ENCODE measurements around the gene C15orf39.

DNA sequence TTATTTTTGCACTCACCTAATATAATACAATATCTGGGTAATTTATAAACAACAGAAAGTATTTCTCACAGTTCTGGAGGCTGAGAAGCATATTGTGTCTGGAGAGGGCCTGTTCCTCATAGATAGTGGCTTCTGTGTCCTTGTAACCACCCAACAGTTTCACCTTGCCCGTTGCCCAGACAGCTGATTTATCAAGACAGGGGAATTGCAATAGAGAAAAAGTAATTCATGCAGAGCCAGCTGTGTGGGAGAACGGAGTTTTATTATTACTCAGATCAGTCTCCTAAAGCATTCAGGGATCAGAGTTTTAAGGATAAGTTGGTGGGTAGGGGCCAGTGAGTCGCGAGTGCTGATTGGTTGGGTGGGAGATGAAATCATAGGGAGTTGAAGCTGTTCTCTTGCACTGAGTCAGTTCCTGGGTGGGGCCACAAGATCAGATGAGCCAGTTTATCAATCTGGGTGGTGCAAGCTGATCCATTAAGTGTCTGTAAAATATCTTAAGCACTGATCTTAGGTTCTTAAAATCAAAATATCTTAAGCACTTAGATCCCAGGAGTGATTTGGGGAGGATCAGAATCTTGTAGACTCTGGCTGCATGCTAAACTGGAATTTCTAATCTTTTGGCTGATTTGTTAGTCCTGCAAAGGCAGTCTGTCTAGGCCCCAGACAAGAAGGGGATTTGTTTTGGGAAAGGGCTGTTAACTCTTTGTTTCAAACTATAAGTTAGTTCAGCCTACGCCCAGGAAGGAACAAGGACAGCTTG lies 33.9 kb upstream of the C15orf39 start:
- TF ChIP-seq, protein P1, sequence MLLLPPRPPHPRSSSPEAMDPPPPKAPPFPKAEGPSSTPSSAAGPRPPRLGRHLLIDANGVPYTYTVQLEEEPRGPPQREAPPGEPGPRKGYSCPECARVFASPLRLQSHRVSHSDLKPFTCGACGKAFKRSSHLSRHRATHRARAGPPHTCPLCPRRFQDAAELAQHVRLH (tag by site-specific recombination; IDR thresholded peaks at IDR 0.05): no peak
- TF ChIP-seq ZNF324 (tag by site-specific recombination; IDR thresholded peaks at IDR 0.05) (no peak), ZNF335 (tag by site-specific recombination; conservative IDR thresholded peaks at IDR 0.05) (no peak), ZBTB1 (tag by site-specific recombination; IDR thresholded peaks at IDR 0.05) (no peak), YY1 (tag by site-specific recombination; IDR thresholded peaks at IDR 0.05) (no peak), ZNF292 (tag by site-specific recombination; IDR thresholded peaks at IDR 0.05; ENCODE audit: borderline replicate concordance, low read depth) (no peak), SP2 (tag by site-specific recombination; IDR thresholded peaks at IDR 0.05) (no peak), ZNF830 (tag by site-specific recombination; IDR thresholded peaks at IDR 0.05; ENCODE audit: low read depth) (no peak)
- TF ChIP-seq, protein P2, sequence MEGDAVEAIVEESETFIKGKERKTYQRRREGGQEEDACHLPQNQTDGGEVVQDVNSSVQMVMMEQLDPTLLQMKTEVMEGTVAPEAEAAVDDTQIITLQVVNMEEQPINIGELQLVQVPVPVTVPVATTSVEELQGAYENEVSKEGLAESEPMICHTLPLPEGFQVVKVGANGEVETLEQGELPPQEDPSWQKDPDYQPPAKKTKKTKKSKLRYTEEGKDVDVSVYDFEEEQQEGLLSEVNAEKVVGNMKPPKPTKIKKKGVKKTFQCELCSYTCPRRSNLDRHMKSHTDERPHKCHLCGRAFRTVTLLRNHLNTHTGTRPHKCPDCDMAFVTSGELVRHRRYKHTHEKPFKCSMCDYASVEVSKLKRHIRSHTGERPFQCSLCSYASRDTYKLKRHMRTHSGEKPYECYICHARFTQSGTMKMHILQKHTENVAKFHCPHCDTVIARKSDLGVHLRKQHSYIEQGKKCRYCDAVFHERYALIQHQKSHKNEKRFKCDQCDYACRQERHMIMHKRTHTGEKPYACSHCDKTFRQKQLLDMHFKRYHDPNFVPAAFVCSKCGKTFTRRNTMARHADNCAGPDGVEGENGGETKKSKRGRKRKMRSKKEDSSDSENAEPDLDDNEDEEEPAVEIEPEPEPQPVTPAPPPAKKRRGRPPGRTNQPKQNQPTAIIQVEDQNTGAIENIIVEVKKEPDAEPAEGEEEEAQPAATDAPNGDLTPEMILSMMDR (tag by site-specific recombination; IDR thresholded peaks at IDR 0.05): no peak
- TF ChIP-seq, protein P3, sequence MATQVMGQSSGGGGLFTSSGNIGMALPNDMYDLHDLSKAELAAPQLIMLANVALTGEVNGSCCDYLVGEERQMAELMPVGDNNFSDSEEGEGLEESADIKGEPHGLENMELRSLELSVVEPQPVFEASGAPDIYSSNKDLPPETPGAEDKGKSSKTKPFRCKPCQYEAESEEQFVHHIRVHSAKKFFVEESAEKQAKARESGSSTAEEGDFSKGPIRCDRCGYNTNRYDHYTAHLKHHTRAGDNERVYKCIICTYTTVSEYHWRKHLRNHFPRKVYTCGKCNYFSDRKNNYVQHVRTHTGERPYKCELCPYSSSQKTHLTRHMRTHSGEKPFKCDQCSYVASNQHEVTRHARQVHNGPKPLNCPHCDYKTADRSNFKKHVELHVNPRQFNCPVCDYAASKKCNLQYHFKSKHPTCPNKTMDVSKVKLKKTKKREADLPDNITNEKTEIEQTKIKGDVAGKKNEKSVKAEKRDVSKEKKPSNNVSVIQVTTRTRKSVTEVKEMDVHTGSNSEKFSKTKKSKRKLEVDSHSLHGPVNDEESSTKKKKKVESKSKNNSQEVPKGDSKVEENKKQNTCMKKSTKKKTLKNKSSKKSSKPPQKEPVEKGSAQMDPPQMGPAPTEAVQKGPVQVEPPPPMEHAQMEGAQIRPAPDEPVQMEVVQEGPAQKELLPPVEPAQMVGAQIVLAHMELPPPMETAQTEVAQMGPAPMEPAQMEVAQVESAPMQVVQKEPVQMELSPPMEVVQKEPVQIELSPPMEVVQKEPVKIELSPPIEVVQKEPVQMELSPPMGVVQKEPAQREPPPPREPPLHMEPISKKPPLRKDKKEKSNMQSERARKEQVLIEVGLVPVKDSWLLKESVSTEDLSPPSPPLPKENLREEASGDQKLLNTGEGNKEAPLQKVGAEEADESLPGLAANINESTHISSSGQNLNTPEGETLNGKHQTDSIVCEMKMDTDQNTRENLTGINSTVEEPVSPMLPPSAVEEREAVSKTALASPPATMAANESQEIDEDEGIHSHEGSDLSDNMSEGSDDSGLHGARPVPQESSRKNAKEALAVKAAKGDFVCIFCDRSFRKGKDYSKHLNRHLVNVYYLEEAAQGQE (tag by site-specific recombination; IDR thresholded peaks at IDR 0.05): no peak
- TF ChIP-seq, protein P4, sequence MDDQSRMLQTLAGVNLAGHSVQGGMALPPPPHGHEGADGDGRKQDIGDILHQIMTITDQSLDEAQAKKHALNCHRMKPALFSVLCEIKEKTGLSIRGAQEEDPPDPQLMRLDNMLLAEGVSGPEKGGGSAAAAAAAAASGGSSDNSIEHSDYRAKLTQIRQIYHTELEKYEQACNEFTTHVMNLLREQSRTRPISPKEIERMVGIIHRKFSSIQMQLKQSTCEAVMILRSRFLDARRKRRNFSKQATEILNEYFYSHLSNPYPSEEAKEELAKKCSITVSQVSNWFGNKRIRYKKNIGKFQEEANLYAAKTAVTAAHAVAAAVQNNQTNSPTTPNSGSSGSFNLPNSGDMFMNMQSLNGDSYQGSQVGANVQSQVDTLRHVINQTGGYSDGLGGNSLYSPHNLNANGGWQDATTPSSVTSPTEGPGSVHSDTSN (CRISPR knock-in tag; IDR thresholded peaks at IDR 0.05): no peak

Measured in HEK293 (cell line).